K562 (cell line): ENCODE results near the gene TAF5. TPM values are rescaled to one million over a fixed set of nuclear protein-coding genes. Genes with fewer than 3 reads are reported as not detected.

Experiments
- ATAC-seq: fragments of 200-7000 bp; cut with Tn5 transposase; 3 replicates; pipeline ENCODE4 v1.9.1; 2020; ENCODE audit warnings: moderate library complexity
- BruUV-seq: library from RNA; stranded (reverse); fragments of 400-500 nt; replicated peaks from 2 replicates; lab custom pipeline; 2021; lab: Mats Ljungman, UMichigan
- CTCF ChIA-PET: fragments of 300-600 bp; formaldehyde crosslinking; extraction: SDS; loops from one replicate; lab custom pipeline; 2021; ENCODE audit warnings: low intra/inter-chr PET ratio; lab: Yijun Ruan, JAX
- POLR2A ChIA-PET: fragments of 300-600, 350-650 bp; sonication (Branson Sonifier 250); formaldehyde crosslinking; extraction: SDS; loops from one replicate; lab custom pipeline; 2021; ENCODE audit warnings: antibody characterized with exemption, inconsistent platforms; lab: Yijun Ruan, JAX
- DNase-seq, 4 experiments: peaks; one replicate each; pipeline versions ENCODE4 v3.0.0 to v3.0.0-alpha.2; 2011 to 2018; ENCODE audit warnings: low spot score in 3 of 4, mixed read lengths in 3 of 4; ENCODE audit errors: extremely low read depth in 1 of 4
- FAIRE-seq: peaks from 2 replicates; lab custom pipeline; 2011; peaks lifted over from hg19 to GRCh38; lab: Jason Lieb, UNC
- H2AFZ ChIP-seq: 2 replicates; pipeline ENCODE4 v1.6.0; 2011; ENCODE audit warnings: low read depth, low read length, control low read depth, inconsistent platforms
- H3K27ac ChIP-seq: fragments of 200-600 bp; 3 replicates; pipeline ENCODE4 v1.8.0; 2011; ENCODE audit warnings: low read depth, mild to moderate bottlenecking, control low read depth, inconsistent platforms, low read length, moderate library complexity, mixed read lengths; ENCODE audit errors: extremely low read depth
- H3K27me3 ChIP-seq, 2 experiments: fragments of 300-600 bp in 1 of 2; 2 replicates in 1 of 2; 3 replicates in 1 of 2; pipeline versions ENCODE4 v1.6.0 to v1.8.0; 2011; ENCODE audit warnings: inconsistent platforms in 2 of 2, low read length in 2 of 2, mild to moderate bottlenecking in 1 of 2, mixed read lengths in 1 of 2, moderate library complexity in 1 of 2; ENCODE audit not compliant: control insufficient read depth in 2 of 2, insufficient read depth in 2 of 2
- H3K36me3 ChIP-seq: fragments of 300-600 bp; 3 replicates; pipeline ENCODE4 v1.8.0; 2011; ENCODE audit warnings: mild to moderate bottlenecking, low read length, inconsistent platforms; ENCODE audit not compliant: control insufficient read depth, insufficient read depth
- H3K4me1 ChIP-seq, 2 experiments: fragments of 200-600 bp in 1 of 2; replicated peaks in 1 of 2; 2 replicates in 1 of 2; 3 replicates in 1 of 2; pipeline versions ENCODE4 v1.5.1 to v1.8.0; 2011; ENCODE audit warnings: inconsistent platforms in 2 of 2, low read length in 2 of 2, mild to moderate bottlenecking in 1 of 2, mixed read lengths in 1 of 2, moderate library complexity in 1 of 2; ENCODE audit not compliant: control insufficient read depth in 2 of 2, insufficient read depth in 2 of 2
- H3K4me2 ChIP-seq: 2 replicates; pipeline ENCODE4 v1.6.1; 2011; ENCODE audit warnings: low read length, control low read depth, inconsistent platforms, mixed read lengths; ENCODE audit not compliant: insufficient read depth
- H3K4me3 ChIP-seq: fragments of 200-600 bp; sonication (generic), shearing (Covaris generic); 2 replicates; pipeline ENCODE4 v1.5.1; 2016; ENCODE audit warnings: control low read depth, inconsistent platforms
- H3K79me2 ChIP-seq: fragments of 200-600 bp; 3 replicates; pipeline ENCODE4 v1.8.0; 2011; ENCODE audit warnings: low read length, inconsistent platforms; ENCODE audit not compliant: control insufficient read depth, insufficient read depth
- H3K9ac ChIP-seq, 2 experiments: 2 replicates each; pipeline versions ENCODE4 v1.6.0 to v1.6.1; 2011; ENCODE audit warnings: low read depth in 2 of 2, low read length in 2 of 2, control low read depth in 1 of 2, inconsistent platforms in 1 of 2, mild to moderate bottlenecking in 1 of 2, mixed read lengths in 1 of 2; ENCODE audit not compliant: insufficient read depth in 1 of 2
- H3K9me1 ChIP-seq: one replicate; pipeline ENCODE4 v1.6.0; 2011; ENCODE audit warnings: inconsistent platforms, mild to moderate bottlenecking, low read length, moderate library complexity; ENCODE audit not compliant: control insufficient read depth, insufficient read depth
- H3K9me3 ChIP-seq: replicated peaks from 2 replicates; pipeline ENCODE4 v1.5.1; 2011; ENCODE audit warnings: low read depth, low read length, inconsistent platforms; ENCODE audit not compliant: control insufficient read depth, insufficient read depth
- H4K20me1 ChIP-seq: replicated peaks from 2 replicates; pipeline ENCODE4 v1.6.1; 2011; ENCODE audit warnings: low read length, inconsistent platforms, mixed read lengths; ENCODE audit not compliant: control insufficient read depth, insufficient read depth
- CHD1 ChIP-seq: fragments of 200-600 bp; sonication (generic); IDR thresholded peaks from one replicate; pipeline ENCODE4 v1.6.1; 2012; ENCODE audit warnings: mild to moderate bottlenecking, moderate library complexity, low read length, inconsistent platforms
- HDGF ChIP-seq: fragments of 450-650 bp; IDR thresholded peaks from 2 replicates; pipeline ENCODE4 v1.6.1; 2016
- MCM7 ChIP-seq, 2 experiments: fragments of 450-650 bp; IDR thresholded peaks; 2 replicates each; pipeline ENCODE4 v1.6.1; 2016 to 2018
- MYBL2 ChIP-seq, 2 experiments: fragments of 450-650 bp in 1 of 2; sonication (generic) in 1 of 2; formaldehyde crosslinking in 1 of 2; IDR thresholded peaks; 2 replicates each; pipeline versions ENCODE4 v1.6.1 to v1.8.1; 2017 to 2022; ENCODE audit warnings: borderline replicate concordance in 1 of 2, inconsistent platforms in 1 of 2, low read depth in 1 of 2, mild to moderate bottlenecking in 1 of 2, missing genetic modification reagents in 1 of 2, moderate library complexity in 1 of 2
- PHB2 ChIP-seq: fragments of 450-650 bp; IDR thresholded peaks from 2 replicates; pipeline ENCODE4 v1.6.1; 2017; ENCODE audit warnings: low read depth
- RUNX1 ChIP-seq: sonication (generic); IDR thresholded peaks from 2 replicates; pipeline ENCODE4 v1.6.1; 2016; ENCODE audit warnings: antibody characterized with exemption, low read depth
- SMAD4 ChIP-seq: fragments of 250-450 bp; sonication (Bioruptor Pico); conservative IDR thresholded peaks from 2 replicates; pipeline ENCODE4 v1.8.0; 2021; ENCODE audit warnings: inconsistent platforms, mild to moderate bottlenecking, moderate library complexity
- WGBS: fragments of 100-300 bp; shearing (Covaris generic); methylation state at CpG from one replicate; pipeline ENCODE4 v1.1.6; 2016; ENCODE audit warnings: low coverage, mixed read lengths; ENCODE audit not compliant: insufficient coverage; ENCODE audit errors: missing lambda C conversion rate; 5-methylcytosine and 5-hydroxymethylcytosine counted together
- in situ Hi-C: fragments of 300-500 bp; cut with MboI; formaldehyde crosslinking; loops from 4 replicates; pipeline ENCODE4 v1.15.0; 2018; ENCODE audit warnings: inconsistent platforms, mixed read lengths
- intact Hi-C: fragments of 100-400 bp; cut with micrococcal nuclease; formaldehyde crosslinking; loops from 2 replicates; pipeline ENCODE4 v1.14.2; 2022
- microRNA counts: library from miRNA; unstranded; fragments of <30 nt; microRNA quantifications from one replicate; lab custom pipeline; 2016
- microRNA-seq: library from miRNA; unstranded; fragments of <30 nt; microRNA quantifications from one replicate; pipeline ENCODE4, GENCODE V29; 2018; ENCODE audit warnings: borderline microRNAs expressed
- polyA plus RNA-seq, 8 experiments: library from polyadenylated mRNA; depleted of rRNA in 4 of 8; stranded (reverse) in 5 of 8; unstranded in 3 of 8; fragments of >200 nt; fragmentation: Nextera tagmentation in 2 of 8; fragmentation: Illumina TruSeq in 1 of 8; extraction: Ambion mirVana in 2 of 8; extraction: Trizol in 1 of 8; gene quantifications; 2 replicates each; pipeline versions ENCODE4 v1.2.1 to v1.2.3, GENCODE V29; 2011 to 2014; ENCODE audit warnings: inconsistent platforms in 1 of 8, missing spikeins in 1 of 8
- total RNA-seq, 7 experiments: library from RNA; depleted of rRNA in 6 of 7; stranded (reverse); fragments of >200 nt in 6 of 7; fragmentation: Illumina TruSeq in 2 of 7; extraction: Trizol in 2 of 7; gene quantifications; 2 replicates each; pipeline versions ENCODE4 v1.2.1 to v1.2.3, GENCODE V29; 2011 to 2021; ENCODE audit warnings: low replicate concordance in 1 of 7
- TF ChIP-seq, protein P1 (sequence below): fragments of 250-450 bp; sonication (Bioruptor Pico); IDR thresholded peaks from 2 replicates; pipeline ENCODE4 v1.5.0; 2020; ENCODE audit warnings: mild to moderate bottlenecking
- TF ChIP-seq, protein P2 (sequence below): fragments of 450-650 bp; IDR thresholded peaks from 2 replicates; pipeline ENCODE4 v1.6.1; 2016; ENCODE audit warnings: low read depth, mild to moderate bottlenecking, moderate library complexity
- TF ChIP-seq, protein P3 (sequence below): fragments of 250-450 bp; sonication (Bioruptor Pico); IDR thresholded peaks from 2 replicates; pipeline ENCODE4 v1.5.0; 2020; ENCODE audit warnings: mild to moderate bottlenecking, borderline replicate concordance

TAF5 gene
- total and polyA plus RNA-seq, 9 of the 15 experiments (the other 6 are each of a cell fraction or from before 2014, with no cell fraction given): 4.2 to 11.9 (median 9.3) TPM

DNA sequence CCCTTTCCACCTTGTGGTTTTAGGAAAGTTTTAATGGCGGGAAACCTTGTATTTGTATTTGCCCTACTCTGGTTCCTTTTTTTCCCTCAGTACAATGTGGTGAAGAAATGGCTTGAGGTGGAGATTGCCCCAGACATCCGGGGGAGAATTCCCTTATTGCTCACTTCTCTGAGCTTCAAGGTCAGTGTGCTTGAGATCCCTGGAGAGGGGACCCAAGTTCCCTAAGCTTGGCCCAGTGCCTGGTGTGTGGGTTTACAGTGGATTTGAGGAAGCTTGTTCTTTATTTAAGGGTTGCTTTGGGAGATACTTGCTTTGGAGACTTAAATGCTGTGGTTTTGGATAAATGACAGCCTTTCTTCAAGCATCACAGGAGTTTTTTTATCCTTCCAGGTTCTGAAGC lies 66.1 kb downstream of the TAF5 start:
- CTCF ChIA-PET: no interaction called here
- H3K9me1 ChIP-seq: no peaks in the 10 kb centered on the region
- FAIRE-seq: no peak
- no peaks in the 10 kb centered on the region for H3K27me3 ChIP-seq
- H3K9me3 ChIP-seq: no peaks in the 10 kb centered on the region
- H3K4me2 ChIP-seq: no peak overlapping the region
- no peak overlapping the region for H3K4me3 ChIP-seq
- no peaks in the 10 kb centered on the region for H3K4me1 ChIP-seq
- BruUV-seq: no TSS peak
- no peak overlapping the region for H3K27ac ChIP-seq
- DNase-seq: no peak
- H2AFZ ChIP-seq: no peak overlapping the region
- TF ChIP-seq PHB2 (no peak), MYBL2 (IDR thresholded peaks at IDR 0.05; ENCODE audit: low read depth) (no peak), MYBL2 (CRISPR knock-in tag; IDR thresholded peaks at IDR 0.05; ENCODE audit: borderline replicate concordance) (no peak), SMAD4 (CRISPR knock-in tag) (no peak), MCM7 (IDR thresholded peaks at IDR 0.05) (no peak), RUNX1 (no peak), HDGF (no peak), CHD1 (no peak)
- TF ChIP-seq, protein P1, sequence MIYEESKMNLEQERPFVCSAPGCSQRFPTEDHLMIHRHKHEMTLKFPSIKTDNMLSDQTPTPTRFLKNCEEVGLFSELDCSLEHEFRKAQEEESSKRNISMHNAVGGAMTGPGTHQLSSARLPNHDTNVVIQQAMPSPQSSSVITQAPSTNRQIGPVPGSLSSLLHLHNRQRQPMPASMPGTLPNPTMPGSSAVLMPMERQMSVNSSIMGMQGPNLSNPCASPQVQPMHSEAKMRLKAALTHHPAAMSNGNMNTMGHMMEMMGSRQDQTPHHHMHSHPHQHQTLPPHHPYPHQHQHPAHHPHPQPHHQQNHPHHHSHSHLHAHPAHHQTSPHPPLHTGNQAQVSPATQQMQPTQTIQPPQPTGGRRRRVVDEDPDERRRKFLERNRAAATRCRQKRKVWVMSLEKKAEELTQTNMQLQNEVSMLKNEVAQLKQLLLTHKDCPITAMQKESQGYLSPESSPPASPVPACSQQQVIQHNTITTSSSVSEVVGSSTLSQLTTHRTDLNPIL (CRISPR knock-in tag): no peak
- TF ChIP-seq, protein P2, sequence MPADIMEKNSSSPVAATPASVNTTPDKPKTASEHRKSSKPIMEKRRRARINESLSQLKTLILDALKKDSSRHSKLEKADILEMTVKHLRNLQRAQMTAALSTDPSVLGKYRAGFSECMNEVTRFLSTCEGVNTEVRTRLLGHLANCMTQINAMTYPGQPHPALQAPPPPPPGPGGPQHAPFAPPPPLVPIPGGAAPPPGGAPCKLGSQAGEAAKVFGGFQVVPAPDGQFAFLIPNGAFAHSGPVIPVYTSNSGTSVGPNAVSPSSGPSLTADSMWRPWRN: no peak
- TF ChIP-seq, protein P3, sequence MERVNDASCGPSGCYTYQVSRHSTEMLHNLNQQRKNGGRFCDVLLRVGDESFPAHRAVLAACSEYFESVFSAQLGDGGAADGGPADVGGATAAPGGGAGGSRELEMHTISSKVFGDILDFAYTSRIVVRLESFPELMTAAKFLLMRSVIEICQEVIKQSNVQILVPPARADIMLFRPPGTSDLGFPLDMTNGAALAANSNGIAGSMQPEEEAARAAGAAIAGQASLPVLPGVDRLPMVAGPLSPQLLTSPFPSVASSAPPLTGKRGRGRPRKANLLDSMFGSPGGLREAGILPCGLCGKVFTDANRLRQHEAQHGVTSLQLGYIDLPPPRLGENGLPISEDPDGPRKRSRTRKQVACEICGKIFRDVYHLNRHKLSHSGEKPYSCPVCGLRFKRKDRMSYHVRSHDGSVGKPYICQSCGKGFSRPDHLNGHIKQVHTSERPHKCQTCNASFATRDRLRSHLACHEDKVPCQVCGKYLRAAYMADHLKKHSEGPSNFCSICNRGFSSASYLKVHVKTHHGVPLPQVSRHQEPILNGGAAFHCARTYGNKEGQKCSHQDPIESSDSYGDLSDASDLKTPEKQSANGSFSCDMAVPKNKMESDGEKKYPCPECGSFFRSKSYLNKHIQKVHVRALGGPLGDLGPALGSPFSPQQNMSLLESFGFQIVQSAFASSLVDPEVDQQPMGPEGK: no peak
- TF ChIP-seq, all 486 proteins: peak for 0
- POLR2A ChIA-PET: interaction anchor here (0.5 to 1.0 kb wide), 2 partner anchors 11 to 273 kb away, joined by 3 to 4 read pairs; no protein-coding TSS in a partner anchor
- in situ Hi-C loops: no loop called here
- no peaks in the 10 kb centered on the region for H3K79me2 ChIP-seq
- H4K20me1 ChIP-seq: no peaks in the 10 kb centered on the region
- intact Hi-C loops: no loop called here
- ATAC-seq: no peak
- 100% methylated on average over 1 of the region's 2 CpGs for WGBS
- H3K36me3 ChIP-seq: peaks cover 89% of the 10 kb centered on the region; the same call in 2 of the 3 replicates
- no peak overlapping the region for H3K9ac ChIP-seq

MicroRNAs encoded within 50 kb of the gene (microRNA counts, 767-probe panel; counts per million panel counts)
- not detected for microRNA hsa-miR-1307-3p (lab: Ali Mortazavi, UCI)

Small RNAs within 50 kb of the gene (microRNA-seq; reads per million reads assigned to microRNA genes)
- gene MIR1307: 1,995 reads per million, percentile 95 among the genes with 10 or more reads in this experiment

Other genes starting within 250 kb of the TAF5 start
Only the 7 nearest of the 10 such genes appear.
- gene INA, start 90.8 kb upstream of the TAF5 start, total RNA-seq (2014; rRNA removed): not detected in 2 replicates
- gene INA, start 90.8 kb upstream of the TAF5 start, total RNA-seq (2014; rRNA removed; fragmentation: Illumina TruSeq; extraction: Trizol): not detected in 2 replicates
- not detected in 2 replicates for gene INA, start 90.8 kb upstream of the TAF5 start, total RNA-seq (2015; rRNA removed; fragmentation: Illumina TruSeq; extraction: Trizol)
- not detected in 2 replicates for gene INA, start 90.8 kb upstream of the TAF5 start, total RNA-seq (2021)
- gene INA, start 90.8 kb upstream of the TAF5 start, polyA plus RNA-seq (2011; rRNA removed): not detected in 2 replicates
- not detected in 2 replicates for gene INA, start 90.8 kb upstream of the TAF5 start, polyA plus RNA-seq (2014; fragmentation: Illumina TruSeq; extraction: Trizol)
- gene INA, start 90.8 kb upstream of the TAF5 start, polyA plus RNA-seq (2014; fragmentation: Nextera tagmentation; extraction: Ambion mirVana): not detected
- not detected in 2 replicates for gene INA, start 90.8 kb upstream of the TAF5 start, polyA plus RNA-seq (2014; rRNA removed)
- gene PCGF6, start 16.8 kb upstream of the TAF5 start, total RNA-seq (2014; rRNA removed): 21.4 and 21.5 TPM in 2 replicates
- gene PCGF6, start 16.8 kb upstream of the TAF5 start, total RNA-seq (2014; rRNA removed; fragmentation: Illumina TruSeq; extraction: Trizol): 24.6 and 29.7 TPM in 2 replicates
- gene PCGF6, start 16.8 kb upstream of the TAF5 start, total RNA-seq (2015; rRNA removed; fragmentation: Illumina TruSeq; extraction: Trizol): 17.9 and 18.5 TPM in 2 replicates
- 18.1 and 23.5 TPM in 2 replicates for gene PCGF6, start 16.8 kb upstream of the TAF5 start, total RNA-seq (2021)
- 14.6 and 23.2 TPM in 2 replicates for gene PCGF6, start 16.8 kb upstream of the TAF5 start, polyA plus RNA-seq (2011; rRNA removed)
- gene PCGF6, start 16.8 kb upstream of the TAF5 start, polyA plus RNA-seq (2014; fragmentation: Illumina TruSeq; extraction: Trizol): 14.6 and 15.3 TPM in 2 replicates
- gene PCGF6, start 16.8 kb upstream of the TAF5 start, polyA plus RNA-seq (2014; fragmentation: Nextera tagmentation; extraction: Ambion mirVana): 10 to 100 TPM in 1 of 2 experiments, 1 to 10 TPM in 1; 8.4 to 10.2 TPM
- gene PCGF6, start 16.8 kb upstream of the TAF5 start, polyA plus RNA-seq (2014; rRNA removed): 17.9 and 20.6 TPM in 2 replicates
- gene ATP5MK, start 28.5 kb downstream of the TAF5 start, total RNA-seq (2014; rRNA removed): 182 and 185 TPM in 2 replicates
- 741 and 857 TPM in 2 replicates for gene ATP5MK, start 28.5 kb downstream of the TAF5 start, total RNA-seq (2014; rRNA removed; fragmentation: Illumina TruSeq; extraction: Trizol)
- 634 and 717 TPM in 2 replicates for gene ATP5MK, start 28.5 kb downstream of the TAF5 start, total RNA-seq (2015; rRNA removed; fragmentation: Illumina TruSeq; extraction: Trizol)
- 497 and 564 TPM in 2 replicates for gene ATP5MK, start 28.5 kb downstream of the TAF5 start, total RNA-seq (2021)
- 564 and 776 TPM in 2 replicates for gene ATP5MK, start 28.5 kb downstream of the TAF5 start, polyA plus RNA-seq (2011; rRNA removed)
- 906 and 923 TPM in 2 replicates for gene ATP5MK, start 28.5 kb downstream of the TAF5 start, polyA plus RNA-seq (2014; fragmentation: Illumina TruSeq; extraction: Trizol)
- 1,000 to 10,000 TPM; 1,599 to 1,810 TPM for gene ATP5MK, start 28.5 kb downstream of the TAF5 start, polyA plus RNA-seq (2014; fragmentation: Nextera tagmentation; extraction: Ambion mirVana)
- gene ATP5MK, start 28.5 kb downstream of the TAF5 start, polyA plus RNA-seq (2014; rRNA removed): 553 and 576 TPM in 2 replicates
- 50.0 and 58.4 TPM in 2 replicates for gene PDCD11, start 28.6 kb downstream of the TAF5 start, total RNA-seq (2014; rRNA removed)
- gene PDCD11, start 28.6 kb downstream of the TAF5 start, total RNA-seq (2014; rRNA removed; fragmentation: Illumina TruSeq; extraction: Trizol): 51.1 and 52.9 TPM in 2 replicates
- 55.0 and 57.8 TPM in 2 replicates for gene PDCD11, start 28.6 kb downstream of the TAF5 start, total RNA-seq (2015; rRNA removed; fragmentation: Illumina TruSeq; extraction: Trizol)
- 73.8 and 74.1 TPM in 2 replicates for gene PDCD11, start 28.6 kb downstream of the TAF5 start, total RNA-seq (2021)
- gene PDCD11, start 28.6 kb downstream of the TAF5 start, polyA plus RNA-seq (2011; rRNA removed): 29.4 and 31.5 TPM in 2 replicates
- 49.5 and 57.4 TPM in 2 replicates for gene PDCD11, start 28.6 kb downstream of the TAF5 start, polyA plus RNA-seq (2014; fragmentation: Illumina TruSeq; extraction: Trizol)
- gene PDCD11, start 28.6 kb downstream of the TAF5 start, polyA plus RNA-seq (2014; fragmentation: Nextera tagmentation; extraction: Ambion mirVana): 10 to 100 TPM; 14.8 to 18.8 TPM
- gene PDCD11, start 28.6 kb downstream of the TAF5 start, polyA plus RNA-seq (2014; rRNA removed): 36.6 and 43.5 TPM in 2 replicates
- not detected in 2 replicates for gene CALHM2, start 84.4 kb downstream of the TAF5 start, total RNA-seq (2014; rRNA removed)
- gene CALHM2, start 84.4 kb downstream of the TAF5 start, total RNA-seq (2014; rRNA removed; fragmentation: Illumina TruSeq; extraction: Trizol): not detected in 2 replicates
- not detected in 2 replicates for gene CALHM2, start 84.4 kb downstream of the TAF5 start, total RNA-seq (2015; rRNA removed; fragmentation: Illumina TruSeq; extraction: Trizol)
- gene CALHM2, start 84.4 kb downstream of the TAF5 start, total RNA-seq (2021): 0.16 TPM in 1 of 2 replicates, not detected in the other
- gene CALHM2, start 84.4 kb downstream of the TAF5 start, polyA plus RNA-seq (2011; rRNA removed): 0.08 and 0.39 TPM in 2 replicates
- gene CALHM2, start 84.4 kb downstream of the TAF5 start, polyA plus RNA-seq (2014; fragmentation: Illumina TruSeq; extraction: Trizol): not detected in 2 replicates
- under 1 TPM; 0.13 to 0.14 TPM for gene CALHM2, start 84.4 kb downstream of the TAF5 start, polyA plus RNA-seq (2014; fragmentation: Nextera tagmentation; extraction: Ambion mirVana)
- not detected in 2 replicates for gene CALHM2, start 84.4 kb downstream of the TAF5 start, polyA plus RNA-seq (2014; rRNA removed)
- gene CALHM1, start 90.9 kb downstream of the TAF5 start, total RNA-seq (2014; rRNA removed): not detected in 2 replicates
- gene CALHM1, start 90.9 kb downstream of the TAF5 start, total RNA-seq (2014; rRNA removed; fragmentation: Illumina TruSeq; extraction: Trizol): not detected in 2 replicates
- not detected in 2 replicates for gene CALHM1, start 90.9 kb downstream of the TAF5 start, total RNA-seq (2015; rRNA removed; fragmentation: Illumina TruSeq; extraction: Trizol)
- not detected in 2 replicates for gene CALHM1, start 90.9 kb downstream of the TAF5 start, total RNA-seq (2021)
- not detected in 2 replicates for gene CALHM1, start 90.9 kb downstream of the TAF5 start, polyA plus RNA-seq (2011; rRNA removed)
- not detected in 2 replicates for gene CALHM1, start 90.9 kb downstream of the TAF5 start, polyA plus RNA-seq (2014; fragmentation: Illumina TruSeq; extraction: Trizol)
- under 1 TPM in 1 of 2 experiments, not detected in 1; 0.03 TPM for gene CALHM1, start 90.9 kb downstream of the TAF5 start, polyA plus RNA-seq (2014; fragmentation: Nextera tagmentation; extraction: Ambion mirVana)
- gene CALHM1, start 90.9 kb downstream of the TAF5 start, polyA plus RNA-seq (2014; rRNA removed): not detected in 2 replicates
- gene CALHM3, start 111.3 kb downstream of the TAF5 start, total RNA-seq (2014; rRNA removed): not detected in 2 replicates
- gene CALHM3, start 111.3 kb downstream of the TAF5 start, total RNA-seq (2014; rRNA removed; fragmentation: Illumina TruSeq; extraction: Trizol): not detected in 2 replicates
- not detected in 2 replicates for gene CALHM3, start 111.3 kb downstream of the TAF5 start, total RNA-seq (2015; rRNA removed; fragmentation: Illumina TruSeq; extraction: Trizol)
- not detected in 2 replicates for gene CALHM3, start 111.3 kb downstream of the TAF5 start, total RNA-seq (2021)
- gene CALHM3, start 111.3 kb downstream of the TAF5 start, polyA plus RNA-seq (2011; rRNA removed): not detected in 2 replicates
- gene CALHM3, start 111.3 kb downstream of the TAF5 start, polyA plus RNA-seq (2014; fragmentation: Illumina TruSeq; extraction: Trizol): not detected in 2 replicates
- gene CALHM3, start 111.3 kb downstream of the TAF5 start, polyA plus RNA-seq (2014; fragmentation: Nextera tagmentation; extraction: Ambion mirVana): not detected
- gene CALHM3, start 111.3 kb downstream of the TAF5 start, polyA plus RNA-seq (2014; rRNA removed): not detected in 2 replicates